Skeletal muscle satellite cell (primary cell): Measurements from ENCODE around the gene ITGB6.

Source experiments
- H3K27me3 ChIP-seq: 2 replicates; pipeline ENCODE4 v1.7.0; 2013; ENCODE audit warnings: low read length; ENCODE audit not compliant: control insufficient read depth, insufficient read depth
- H3K36me3 ChIP-seq: 2 replicates; pipeline ENCODE4 v1.7.0; 2013; ENCODE audit warnings: mild to moderate bottlenecking, control low read depth, low read length; ENCODE audit not compliant: insufficient read depth
- H3K4me1 ChIP-seq: 2 replicates; pipeline ENCODE4 v1.7.0; 2013; ENCODE audit warnings: low read length; ENCODE audit not compliant: control insufficient read depth, insufficient read depth
- H3K4me2 ChIP-seq: 2 replicates; pipeline ENCODE4 v1.7.0; 2013; ENCODE audit warnings: mild to moderate bottlenecking, low read length
- H3K4me3 ChIP-seq: 2 replicates; pipeline ENCODE4 v1.7.0; 2013; ENCODE audit warnings: low read length
- H3K9ac ChIP-seq: 2 replicates; pipeline ENCODE4 v1.7.0; 2013; ENCODE audit warnings: mild to moderate bottlenecking, low read depth, low read length, moderate library complexity
- H3K9me3 ChIP-seq: replicated peaks from 2 replicates; pipeline ENCODE4 v1.7.0; 2013; ENCODE audit warnings: mild to moderate bottlenecking, control low read depth, low read length

ITGB6 gene

DNA sequence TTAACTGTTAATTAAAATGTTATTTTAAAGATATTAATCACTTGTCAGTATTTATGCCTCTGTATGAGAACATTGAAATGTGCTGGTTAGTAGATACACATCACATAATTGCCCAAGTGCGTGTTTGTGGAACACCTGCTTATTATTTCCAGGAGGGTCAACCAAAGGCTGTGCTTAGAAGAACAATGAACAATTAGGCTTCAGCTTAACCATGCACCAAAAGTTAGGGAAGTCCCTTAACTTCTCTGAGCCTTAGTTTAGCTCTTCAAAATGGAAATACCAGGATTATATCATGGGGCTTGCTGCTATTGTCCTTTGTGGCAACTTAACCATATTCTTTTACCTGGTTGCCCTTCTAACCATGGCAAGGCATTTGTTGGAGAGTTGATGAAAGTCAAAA lies 94.7 kb downstream of the ITGB6 start:
- peaks cover 6% of the 10 kb centered on the region for H3K4me1 ChIP-seq
- no peak overlapping the region for H3K4me3 ChIP-seq
- H3K9ac ChIP-seq: no peak overlapping the region
- no peak overlapping the region for H3K4me2 ChIP-seq
- no peaks in the 10 kb centered on the region for H3K36me3 ChIP-seq
- no peaks in the 10 kb centered on the region for H3K27me3 ChIP-seq
- no peaks in the 10 kb centered on the region for H3K9me3 ChIP-seq

DNA sequence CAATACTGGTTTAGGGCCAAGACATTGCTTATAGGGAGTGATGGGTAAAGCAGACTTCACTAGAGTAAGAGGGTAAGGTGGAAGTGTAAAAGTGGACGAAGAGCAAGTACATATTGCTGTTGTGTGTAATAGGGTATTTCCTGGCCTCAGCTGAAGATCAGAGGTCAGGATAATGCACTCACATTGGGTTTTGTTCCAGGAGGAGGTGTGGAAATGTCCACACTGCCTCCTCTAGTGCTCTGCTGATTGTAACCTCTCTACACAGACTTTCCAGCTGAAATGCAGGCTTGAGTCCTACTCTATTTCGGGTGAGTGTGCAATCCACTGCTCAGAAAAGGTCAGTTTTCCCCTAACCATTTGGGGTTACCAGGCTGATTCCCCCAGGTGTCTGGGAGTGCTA lies 96.0 kb downstream of the ITGB6 start:
- H3K4me2 ChIP-seq: no peak overlapping the region
- H3K4me1 ChIP-seq: no peaks in the 10 kb centered on the region
- H3K9ac ChIP-seq: no peak overlapping the region
- H3K4me3 ChIP-seq: no peak overlapping the region
- H3K36me3 ChIP-seq: no peaks in the 10 kb centered on the region
- H3K27me3 ChIP-seq: no peaks in the 10 kb centered on the region
- H3K9me3 ChIP-seq: no peaks in the 10 kb centered on the region

DNA sequence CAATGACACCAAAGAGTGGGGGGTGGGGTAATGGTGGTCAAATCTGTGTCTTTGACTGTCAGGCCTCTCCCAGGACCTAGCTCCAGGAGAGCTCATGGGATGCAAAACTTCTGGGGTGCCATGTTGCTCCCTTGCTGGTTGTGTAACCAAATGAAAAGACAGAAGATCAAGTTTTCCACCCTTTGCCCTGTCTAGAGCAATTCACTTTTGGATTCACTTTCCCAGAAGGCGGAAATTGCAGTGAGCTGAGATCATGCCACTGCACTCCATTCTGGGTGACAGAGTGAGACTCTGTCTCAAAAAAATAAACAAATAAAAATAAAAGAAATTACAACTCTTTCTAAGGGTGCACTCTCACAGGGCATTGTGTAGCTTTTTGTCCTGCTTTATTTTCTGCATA lies 102.7 kb downstream of the ITGB6 start:
- Histone ChIP-seq H3K4me1 (no peaks in the 10 kb centered on the region), H3K4me2 (no peak overlapping the region), H3K9ac (no peak overlapping the region), H3K4me3 (no peak overlapping the region), H3K36me3 (no peaks in the 10 kb centered on the region), H3K27me3 (no peaks in the 10 kb centered on the region), H3K9me3 (no peaks in the 10 kb centered on the region)

DNA sequence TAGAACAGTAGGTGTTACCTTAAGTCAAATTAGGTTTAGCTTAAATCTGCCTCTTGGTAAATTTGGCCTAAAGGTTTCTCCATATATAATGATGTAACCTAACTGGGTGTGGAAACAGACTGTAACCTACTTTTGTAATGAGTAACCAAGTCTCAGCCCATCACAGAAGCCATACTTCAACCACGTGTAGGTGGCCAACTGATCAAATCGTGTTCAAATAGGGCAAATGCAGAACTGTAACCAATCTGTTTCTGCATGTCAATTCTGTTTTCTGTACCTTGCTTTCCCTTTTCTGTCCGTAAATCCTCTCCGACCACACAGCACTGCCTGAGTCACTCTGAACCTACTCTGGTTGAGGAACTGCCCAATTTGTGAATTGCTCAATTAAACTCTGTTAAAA lies 103.7 kb downstream of the ITGB6 start:
- no peak overlapping the region for H3K4me3 ChIP-seq
- H3K27me3 ChIP-seq: no peaks in the 10 kb centered on the region
- no peak overlapping the region for H3K9ac ChIP-seq
- no peaks in the 10 kb centered on the region for H3K9me3 ChIP-seq
- H3K36me3 ChIP-seq: no peaks in the 10 kb centered on the region
- H3K4me2 ChIP-seq: no peak overlapping the region
- H3K4me1 ChIP-seq: peaks cover 3% of the 10 kb centered on the region

DNA sequence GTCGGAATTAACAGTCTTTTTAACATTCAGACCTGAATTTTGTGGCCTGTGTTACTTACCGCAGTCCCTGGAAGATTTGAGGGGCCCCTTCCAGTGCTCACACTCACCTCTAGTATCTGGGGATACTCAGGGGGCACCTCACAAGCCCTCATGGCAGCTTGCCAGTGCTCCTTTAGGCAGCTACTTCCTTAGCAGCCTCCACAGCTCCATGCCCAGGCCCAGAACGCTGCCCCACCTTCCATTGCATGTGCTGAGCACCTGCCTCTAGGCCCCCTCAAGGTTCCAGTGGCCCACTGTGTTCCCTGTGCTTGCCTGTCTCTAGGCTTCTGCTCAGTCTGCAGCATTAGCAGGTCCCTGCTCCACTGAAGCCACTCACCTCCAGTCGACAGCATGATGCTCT lies 107.6 kb downstream of the ITGB6 start:
- no peak overlapping the region for H3K4me2 ChIP-seq
- no peak overlapping the region for H3K4me3 ChIP-seq
- peaks cover 11% of the 10 kb centered on the region for H3K9me3 ChIP-seq
- H3K36me3 ChIP-seq: no peaks in the 10 kb centered on the region
- peaks cover 3% of the 10 kb centered on the region for H3K4me1 ChIP-seq
- no peak overlapping the region for H3K9ac ChIP-seq
- no peaks in the 10 kb centered on the region for H3K27me3 ChIP-seq

DNA sequence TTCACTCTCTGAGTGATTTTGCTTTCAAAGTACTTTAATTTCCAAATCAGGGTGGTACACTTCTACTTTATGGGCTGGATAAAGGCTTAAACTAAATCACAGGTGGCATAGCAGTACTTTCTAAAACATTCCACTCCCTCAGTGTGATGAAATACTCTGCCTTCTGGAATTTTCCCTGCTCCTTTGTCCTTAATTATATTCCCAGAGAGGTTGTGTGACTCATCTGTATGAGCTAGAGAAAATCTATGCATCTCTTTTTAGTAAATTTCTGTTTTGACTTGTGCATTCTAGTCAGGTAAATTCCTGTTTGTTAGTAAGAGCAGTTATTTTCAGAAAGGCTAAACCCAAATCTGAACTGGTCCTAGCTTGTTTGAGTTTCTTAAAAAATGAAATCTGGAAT lies 108.7 kb downstream of the ITGB6 start:
- Histone ChIP-seq H3K9me3 (peaks cover 16% of the 10 kb centered on the region), H3K9ac (no peak overlapping the region), H3K27me3 (no peaks in the 10 kb centered on the region), H3K4me1 (peaks cover 3% of the 10 kb centered on the region), H3K36me3 (no peaks in the 10 kb centered on the region), H3K4me2 (no peak overlapping the region), H3K4me3 (no peak overlapping the region)

DNA sequence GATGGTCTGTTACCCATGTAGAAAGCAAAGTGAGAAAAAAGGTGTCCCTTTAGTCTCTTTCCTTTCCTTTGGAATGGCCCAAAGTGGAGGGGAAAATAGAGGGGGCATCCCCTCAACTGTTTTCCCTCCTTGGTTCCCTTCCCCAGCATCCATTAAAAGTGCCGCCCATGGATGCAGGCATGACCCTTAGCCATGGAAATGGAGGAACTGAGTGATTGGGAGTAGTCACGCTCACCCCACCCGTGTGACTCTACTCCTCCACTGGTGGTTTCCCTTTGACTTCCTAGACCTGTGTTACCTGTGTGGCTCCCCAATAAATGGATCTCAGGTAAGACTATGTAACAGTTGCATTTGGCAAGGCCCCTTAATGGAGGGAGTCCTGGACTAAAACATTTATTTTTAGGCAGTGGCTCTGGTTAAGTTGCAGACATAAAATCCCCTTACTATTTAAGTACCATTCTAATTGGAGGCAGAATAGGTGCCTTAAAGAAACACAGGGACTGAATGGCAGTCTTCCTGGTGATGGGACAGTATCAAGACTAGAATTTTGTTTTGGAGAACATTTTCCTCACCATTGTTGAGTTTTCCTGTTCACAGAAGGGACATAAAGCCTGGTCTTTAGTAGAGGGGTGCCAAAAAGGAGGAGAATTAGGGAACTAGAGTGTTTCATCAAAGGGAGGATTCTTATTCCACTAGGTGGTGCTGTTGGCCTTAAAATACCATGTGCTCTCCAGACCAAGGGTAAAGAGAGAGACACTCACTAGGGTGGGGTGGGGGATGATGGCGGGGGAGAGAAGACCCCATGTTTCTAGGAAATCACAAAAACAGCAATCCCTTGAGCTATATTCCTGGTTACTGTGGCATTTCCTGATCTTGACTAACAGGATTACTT lies 112.0 kb downstream of the ITGB6 start:
- H3K27me3 ChIP-seq: no peaks in the 10 kb centered on the region
- H3K9ac ChIP-seq: no peak overlapping the region
- peaks cover 3% of the 10 kb centered on the region for H3K4me1 ChIP-seq
- H3K36me3 ChIP-seq: no peaks in the 10 kb centered on the region
- H3K9me3 ChIP-seq: peaks cover 27% of the 10 kb centered on the region
- no peak overlapping the region for H3K4me3 ChIP-seq
- no peak overlapping the region for H3K4me2 ChIP-seq

DNA sequence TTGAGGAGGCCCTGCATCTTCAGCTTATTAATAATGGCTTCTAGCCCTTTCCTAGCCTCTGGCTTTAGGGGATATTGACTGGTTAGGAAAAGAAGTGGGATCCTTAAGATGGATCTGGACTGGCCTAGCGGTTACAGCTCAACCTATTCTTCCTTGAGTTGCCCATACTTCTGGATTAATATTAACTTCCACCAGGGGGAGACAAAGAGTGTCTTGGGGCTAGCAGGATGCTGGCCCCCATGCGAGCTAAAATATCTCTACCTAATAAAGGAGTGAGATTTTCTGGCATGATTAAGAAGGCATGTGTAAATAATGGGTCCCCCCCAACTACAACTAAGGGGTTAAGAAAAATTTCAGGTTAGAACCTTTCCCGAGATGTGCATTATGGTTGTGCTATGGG lies 114.4 kb downstream of the ITGB6 start:
- H3K36me3 ChIP-seq: no peaks in the 10 kb centered on the region
- H3K9me3 ChIP-seq: peaks cover 27% of the 10 kb centered on the region

DNA sequence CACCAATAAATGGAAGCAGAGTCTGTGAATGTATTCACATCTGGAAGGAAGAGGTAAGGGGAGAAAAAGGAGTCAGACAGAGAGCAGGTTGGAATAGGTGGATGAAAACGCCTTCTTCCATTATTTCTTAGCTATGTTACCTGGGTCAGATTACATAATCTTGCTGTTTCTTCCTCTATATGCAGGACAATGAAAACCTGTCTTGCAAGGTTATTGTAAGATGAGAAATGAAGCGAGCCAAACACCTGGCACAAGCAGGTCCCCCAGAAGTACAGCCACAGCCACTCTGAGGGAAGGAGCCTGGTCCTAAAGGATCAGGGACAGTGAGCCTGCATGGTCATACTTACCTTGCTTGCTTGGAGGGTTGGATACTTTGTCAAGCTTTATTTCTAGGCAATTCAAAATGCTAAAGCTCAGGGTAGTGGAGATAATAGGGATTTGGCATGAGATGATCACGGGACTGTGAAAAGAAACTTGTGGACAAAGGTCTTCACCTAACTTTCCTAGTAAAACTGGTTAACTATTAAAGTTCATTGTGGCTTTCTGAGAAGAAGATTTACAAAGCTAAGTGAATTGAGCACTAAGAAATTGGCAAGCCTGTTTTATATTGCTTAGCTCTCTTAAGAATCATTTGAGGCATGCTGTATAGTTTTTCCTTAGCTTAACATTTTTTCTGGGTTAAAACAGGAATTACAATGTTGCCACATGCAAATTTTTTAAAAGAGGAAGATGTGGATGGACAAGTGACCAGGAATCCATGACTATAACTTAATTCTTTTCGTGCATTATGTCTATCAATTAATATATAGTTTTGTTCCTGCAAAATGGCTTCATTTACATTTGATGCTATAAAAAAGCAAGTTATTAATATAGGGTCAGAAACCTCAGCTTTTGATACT lies 121.9 kb downstream of the ITGB6 start:
- H3K36me3 ChIP-seq: no peaks in the 10 kb centered on the region

More for the DNA sequence above, 114.4 kb downstream of the ITGB6 start:
- Histone ChIP-seq H3K4me3 (no peak overlapping the region), H3K9ac (no peak overlapping the region), H3K27me3 (no peaks in the 10 kb centered on the region), H3K4me2 (no peak overlapping the region), H3K4me1 (no peaks in the 10 kb centered on the region)

DNA sequence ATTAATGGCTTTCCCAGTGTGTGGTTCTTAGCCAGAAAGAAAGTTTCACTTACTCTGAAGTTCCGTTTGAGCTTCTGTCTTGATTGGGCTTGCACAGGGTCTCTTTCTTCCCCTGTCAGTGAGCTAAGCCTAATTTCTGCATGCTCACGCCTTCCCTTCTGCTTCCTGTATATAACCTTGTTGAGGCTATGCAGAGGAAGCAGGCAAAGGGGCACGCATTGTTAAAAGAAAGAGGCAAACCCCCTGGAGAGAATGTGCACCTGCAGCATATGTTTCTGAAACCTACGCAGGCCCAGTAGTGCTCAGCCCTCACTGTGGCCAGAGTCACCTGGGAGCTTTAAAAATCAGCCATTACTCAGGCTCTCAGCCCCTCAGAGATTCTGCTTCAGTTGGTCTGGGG lies 123.2 kb downstream of the ITGB6 start:
- Histone ChIP-seq H3K9ac (no peak overlapping the region), H3K4me1 (peaks cover 16% of the 10 kb centered on the region), H3K9me3 (no peaks in the 10 kb centered on the region), H3K36me3 (no peaks in the 10 kb centered on the region), H3K4me2 (no peak overlapping the region), H3K4me3 (no peak overlapping the region), H3K27me3 (no peaks in the 10 kb centered on the region)

More for the DNA sequence above, 121.9 kb downstream of the ITGB6 start:
- Histone ChIP-seq H3K9ac (no peak overlapping the region), H3K9me3 (no peaks in the 10 kb centered on the region), H3K4me1 (peaks cover 16% of the 10 kb centered on the region), H3K27me3 (no peaks in the 10 kb centered on the region), H3K4me2 (no peak overlapping the region), H3K4me3 (no peak overlapping the region)

DNA sequence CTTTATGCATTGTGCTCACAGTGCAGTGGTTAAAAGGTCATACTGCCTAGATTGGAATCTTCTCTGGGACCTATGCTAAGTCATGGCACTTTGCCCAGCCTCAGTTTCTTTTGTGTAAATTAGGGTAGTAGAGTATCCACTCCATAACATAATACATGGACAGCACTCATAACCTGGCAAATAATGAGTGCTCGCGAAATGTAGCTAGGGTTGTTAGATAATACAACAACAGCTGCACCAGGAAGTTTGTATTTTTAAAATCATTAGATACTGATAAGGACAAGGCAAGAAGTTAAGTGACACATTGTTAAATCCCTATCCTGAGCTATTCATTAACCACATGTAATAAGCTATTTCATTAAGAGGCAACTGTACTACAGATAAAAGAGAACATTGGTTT lies 123.8 kb downstream of the ITGB6 start:
- no peak overlapping the region for H3K4me2 ChIP-seq
- H3K9ac ChIP-seq: no peak overlapping the region
- H3K36me3 ChIP-seq: no peaks in the 10 kb centered on the region
- H3K9me3 ChIP-seq: no peaks in the 10 kb centered on the region
- no peaks in the 10 kb centered on the region for H3K27me3 ChIP-seq
- H3K4me1 ChIP-seq: peaks cover 16% of the 10 kb centered on the region
- no peak overlapping the region for H3K4me3 ChIP-seq
